Ovary (tissue), 10 donors: ENCODE data around the gene WNT5A. TPM values are rescaled to one million over a fixed set of nuclear protein-coding genes. Genes with fewer than 3 reads are reported as not detected.

Experiments
- DNase-seq, 5 donors: peaks; one replicate each; pipeline ENCODE4 v3.0.0-alpha.2; 2019 to 2020
- H3K27ac ChIP-seq, 2 donors: fragments of 200-600 bp; one replicate each; pipeline versions ENCODE4 v1.5.1 to v1.8.0; 2019 to 2022
- H3K27me3 ChIP-seq: fragments of 200-600 bp; one replicate; pipeline ENCODE4 v1.8.0; 2022
- H3K36me3 ChIP-seq: fragments of 200-600 bp; sonication (generic); one replicate; pipeline ENCODE4 v1.5.1; 2019
- H3K4me1 ChIP-seq: one replicate; pipeline ENCODE4 v1.8.1; 2013; ENCODE audit warnings: mild to moderate bottlenecking, moderate library complexity; ENCODE audit not compliant: insufficient read depth
- H3K4me3 ChIP-seq: fragments of 200-600 bp; sonication (generic); one replicate; pipeline ENCODE4 v1.5.1; 2017
- H3K9me3 ChIP-seq, 2 donors: fragments of 200-600 bp in 1 of 2; sonication (generic) in 1 of 2; one replicate each; pipeline versions ENCODE4 v1.5.1 to v1.8.1; 2013 to 2019; ENCODE audit warnings: mild to moderate bottlenecking in 1 of 2, moderate library complexity in 1 of 2
- EP300 ChIP-seq: sonication (generic); formaldehyde crosslinking; IDR thresholded peaks from one replicate; pipeline ENCODE4 v1.6.1; 2017; ENCODE audit warnings: antibody characterized with exemption
- POLR2A ChIP-seq: fragments of 450-650 bp; IDR thresholded peaks from one replicate; pipeline ENCODE4 v1.6.1; 2017; ENCODE audit warnings: antibody characterized with exemption, mild to moderate bottlenecking, moderate library complexity
- WGBS, 3 donors: extraction: QIAGEN DNeasy Blood & Tissue Kit in 1 of 3; methylation state at CpG; one replicate each; pipeline versions ENCODE4 v1.1.5 to v1.1.7; 2013 to 2017; 5-methylcytosine and 5-hydroxymethylcytosine counted together
- intact Hi-C, 4 donors: fragments of 100-400 bp; cut with DNase I; formaldehyde crosslinking; loops; one replicate each; pipeline versions ENCODE4 v1.11.0 to v1.15.1; 2022 to 2023
- long read RNA-seq, 3 donors: library from polyadenylated mRNA in 2 of 3; unstranded in 2 of 3; transcript quantifications; one replicate each; pipeline ENCODE4 v2.0.0 and lab custom pipeline, GENCODE V29; 2021 to 2026
- polyA plus RNA-seq, 2 donors: library from polyadenylated mRNA; stranded (reverse); fragments of 200-250 nt in 1 of 2; fragments of 350-450 nt in 1 of 2; fragmentation: Illumina TruSeq in 1 of 2; extraction: RNeasy Lipid Tissue Mini Kit (QIAGEN cat#74804) in 1 of 2; gene quantifications; one replicate each; pipeline ENCODE4 v1.2.3, GENCODE V29; 2013 to 2014
- total RNA-seq, 7 donors: library from RNA; depleted of rRNA in 2 of 7; stranded (reverse); fragments of >200 nt in 2 of 7; fragmentation: NEBNext Ultra II Directional in 3 of 7; extraction: Animal tissue kit (Norgen Biotek cat#: 25700) in 3 of 7; gene quantifications; one replicate each; pipeline versions ENCODE4 v1.1.0 to v1.2.4, GENCODE V29; 2016 to 2023
- TF ChIP-seq, protein P1 (sequence below), 3 donors: fragments of 450-650 bp in 2 of 3; fragments of 200-600 bp in 1 of 3; IDR thresholded peaks; one replicate each; pipeline versions ENCODE4 v1.5.1 to v1.8.0; 2016 to 2022; ENCODE audit warnings: antibody characterized with exemption in 3 of 3, mild to moderate bottlenecking in 1 of 3
- donor health status: DM: no; HTN: no; CAD: no; lungs with moderate emphysema.
- donor health status: DM: no; HTN: no; CAD: no.
- donor health status: Bipolar disorder and iron deficiency.
- donor health status: DM: yes; HTN: yes; CAD: no.
- donor health status: DM: no; HTN: no; CAD: no.
- donor health status: DM: yes; HTN: yes; CAD: no.

Gene WNT5A
- total RNA-seq (10 to 100 TPM; 13.1 to 26.9 (median 18.6) TPM), polyA plus RNA-seq (10 to 100 TPM; 10.1 to 12.9 TPM)
- long read RNA-seq, donor 1, full-length matches to known transcripts: 6 of 18 reads
- long read RNA-seq, donor 1, partial matches to known transcripts: 4 of 18 reads
- long read RNA-seq, donor 1, other reads (novel, unspliced or antisense): 8 of 18 reads
- long read RNA-seq, donor 2, full-length matches to known transcripts: 2 of 14 reads
- long read RNA-seq, donor 2, partial matches to known transcripts: 12 of 14 reads
- long read RNA-seq, donor 2, other reads (novel, unspliced or antisense): 0 of 14 reads
- long read RNA-seq, donor 3, full-length matches to known transcripts: 17 of 30 reads
- long read RNA-seq, donor 3, partial matches to known transcripts: 2 of 30 reads
- long read RNA-seq, donor 3, other reads (novel, unspliced or antisense): 11 of 30 reads

GRCh38 chr3:55486857-55487380 is at the start of gene WNT5A:
Gene WNT5A (minus strand): TSS chr3:55487306. CDS start chr3:55486985, 321 bp downstream.
- no peaks in the 10 kb centered on the region for H3K36me3 ChIP-seq
- 0 to 1% (median 0%) methylated on average over 52 of the region's 52 CpGs for WGBS, 3 donors
- H3K9me3 ChIP-seq: no peaks in the 10 kb centered on the region
- H3K4me1 ChIP-seq: peaks cover 8% of the 10 kb centered on the region
- H3K27ac ChIP-seq: peak within 1 kb of the TSS; percentile 85 to 88
- no peaks in the 10 kb centered on the region for H3K27me3 ChIP-seq
- TF ChIP-seq POLR2A: no peak
- TF ChIP-seq EP300: no peak
- TF ChIP-seq, protein P1, sequence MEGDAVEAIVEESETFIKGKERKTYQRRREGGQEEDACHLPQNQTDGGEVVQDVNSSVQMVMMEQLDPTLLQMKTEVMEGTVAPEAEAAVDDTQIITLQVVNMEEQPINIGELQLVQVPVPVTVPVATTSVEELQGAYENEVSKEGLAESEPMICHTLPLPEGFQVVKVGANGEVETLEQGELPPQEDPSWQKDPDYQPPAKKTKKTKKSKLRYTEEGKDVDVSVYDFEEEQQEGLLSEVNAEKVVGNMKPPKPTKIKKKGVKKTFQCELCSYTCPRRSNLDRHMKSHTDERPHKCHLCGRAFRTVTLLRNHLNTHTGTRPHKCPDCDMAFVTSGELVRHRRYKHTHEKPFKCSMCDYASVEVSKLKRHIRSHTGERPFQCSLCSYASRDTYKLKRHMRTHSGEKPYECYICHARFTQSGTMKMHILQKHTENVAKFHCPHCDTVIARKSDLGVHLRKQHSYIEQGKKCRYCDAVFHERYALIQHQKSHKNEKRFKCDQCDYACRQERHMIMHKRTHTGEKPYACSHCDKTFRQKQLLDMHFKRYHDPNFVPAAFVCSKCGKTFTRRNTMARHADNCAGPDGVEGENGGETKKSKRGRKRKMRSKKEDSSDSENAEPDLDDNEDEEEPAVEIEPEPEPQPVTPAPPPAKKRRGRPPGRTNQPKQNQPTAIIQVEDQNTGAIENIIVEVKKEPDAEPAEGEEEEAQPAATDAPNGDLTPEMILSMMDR (IDR thresholded peaks at IDR 0.05): no peak
- H3K4me3 ChIP-seq: peak within 1 kb of the TSS; percentile 67
- DNase-seq: peak; percentile 45 to 74 (median 67)
- intact Hi-C loops: loop anchor here in 3 of 4 donors (5.0 to 10.0 kb wide), 6 partner anchors 238 to 768 kb away; no protein-coding TSS in a partner anchor

DNA sequence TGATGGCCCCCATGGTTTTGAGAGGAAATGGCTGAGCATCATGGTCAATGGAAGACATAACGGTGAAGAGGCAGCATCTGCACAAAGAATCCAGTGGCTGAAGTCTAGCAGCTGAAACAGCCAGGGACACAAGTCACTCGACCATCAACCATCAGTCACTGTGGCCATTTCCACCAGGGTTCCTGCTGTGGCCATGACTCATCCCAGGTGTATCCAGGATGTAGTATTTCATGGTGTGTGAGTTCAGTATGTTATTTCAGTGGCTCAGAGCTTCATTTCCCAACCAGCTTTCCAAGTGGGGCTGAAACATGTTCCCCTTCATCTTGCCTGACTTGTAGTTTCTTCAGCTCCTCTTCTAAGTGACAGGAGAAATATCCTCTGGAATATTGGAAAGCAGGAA is 47.8 kb upstream of the WNT5A start:
- H3K27ac ChIP-seq: no peak overlapping the region
- no peaks in the 10 kb centered on the region for H3K36me3 ChIP-seq
- WGBS, 3 donors: 92 to 95% (median 93%) methylated on average over 2 of the region's 2 CpGs
- H3K4me3 ChIP-seq: no peak overlapping the region
- no peaks in the 10 kb centered on the region for H3K27me3 ChIP-seq
- H3K9me3 ChIP-seq: no peaks in the 10 kb centered on the region
- intact Hi-C loops: no loop called here
- no peak for DNase-seq
- no peaks in the 10 kb centered on the region for H3K4me1 ChIP-seq
- TF ChIP-seq EP300: no peak
- TF ChIP-seq POLR2A: no peak
- TF ChIP-seq, protein P1 (IDR thresholded peaks at IDR 0.05): no peak

DNA sequence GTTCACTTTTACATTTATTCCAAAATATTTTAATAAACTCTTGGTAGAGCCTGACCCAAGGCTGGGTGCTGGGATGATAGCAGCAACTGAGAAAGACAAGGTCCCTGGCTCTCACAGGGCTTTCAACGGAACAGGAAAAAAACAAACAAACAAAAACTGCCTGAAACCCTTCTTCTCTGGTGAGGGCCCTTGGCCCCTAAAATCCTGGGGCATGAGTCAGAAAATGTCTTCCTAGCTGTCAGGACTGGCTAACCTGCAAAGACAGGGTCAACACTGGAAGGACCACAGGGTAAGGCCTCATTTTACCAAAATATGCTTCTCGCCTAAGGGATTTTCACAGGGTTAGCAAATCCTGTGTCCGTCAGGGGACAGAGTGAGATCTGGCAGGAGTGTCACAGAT is 45.7 kb upstream of the WNT5A start:
- Histone ChIP-seq H3K4me1 (no peaks in the 10 kb centered on the region), H3K36me3 (no peaks in the 10 kb centered on the region), H3K27ac (no peak overlapping the region), H3K4me3 (no peak overlapping the region), H3K9me3 (no peaks in the 10 kb centered on the region), H3K27me3 (no peaks in the 10 kb centered on the region)
- TF ChIP-seq EP300 (no peak), POLR2A (no peak)
- TF ChIP-seq, protein P1 (IDR thresholded peaks at IDR 0.05): no peak
- 78 to 85% (median 82%) methylated on average over 3 of the region's 3 CpGs for WGBS, 3 donors
- intact Hi-C loops: no loop called here
- no peak for DNase-seq

DNA sequence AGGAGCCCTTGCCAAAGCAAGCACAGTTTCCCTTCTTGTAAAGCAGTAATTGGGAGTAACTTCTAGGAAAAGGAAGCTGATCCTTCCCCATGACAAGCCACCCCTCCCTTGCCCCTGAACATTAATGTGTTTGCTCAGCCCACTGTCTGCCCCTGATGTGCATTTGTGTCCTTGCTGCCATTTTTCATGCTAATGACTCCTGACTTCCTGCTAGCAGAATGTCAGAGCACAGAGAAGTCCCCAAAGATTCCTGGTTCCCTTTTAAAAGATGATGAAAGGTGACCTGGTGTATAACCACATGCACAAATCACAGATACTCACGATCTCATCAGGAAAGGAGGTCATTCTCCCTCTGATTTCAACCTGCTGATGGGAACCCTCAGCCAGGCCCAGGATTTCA is 44.2 kb upstream of the WNT5A start:
- intact Hi-C loops: no loop called here
- WGBS, 3 donors: 79 to 85% (median 81%) methylated on average over 1 of the region's 1 CpG

More for the DNA sequence above, 44.2 kb upstream of the WNT5A start:
- TF ChIP-seq EP300 (no peak), POLR2A (no peak)
- TF ChIP-seq, protein P1 (IDR thresholded peaks at IDR 0.05): no peak
- H3K36me3 ChIP-seq: no peaks in the 10 kb centered on the region
- H3K4me3 ChIP-seq: no peak overlapping the region
- H3K27me3 ChIP-seq: no peaks in the 10 kb centered on the region
- no peak overlapping the region for H3K27ac ChIP-seq
- H3K4me1 ChIP-seq: no peaks in the 10 kb centered on the region
- H3K9me3 ChIP-seq: no peaks in the 10 kb centered on the region
- no peak for DNase-seq
